Endometrial microvascular endothelial cells (primary cell): ENCODE measurements around the gene SPRY4. TPM values are rescaled to one million over a fixed set of nuclear protein-coding genes. Genes with fewer than 3 reads are reported as not detected.
"Not testable (repeated sequence)": the region's sequence is repeated elsewhere in the genome, so short reads cannot be mapped to it uniquely, and the experiment has no call there.

Experiments used
- in situ Hi-C: cut with HindIII; loops from 2 replicates; pipeline ENCODE4 v1.10.0; 2017; ENCODE audit warnings: low sequenced_read_pairs, low pct_unique_long_range_greater_than_20kb; ENCODE audit errors: inconsistent ontology term
- total RNA-seq: library from RNA; depleted of rRNA; stranded (reverse); fragments of >200 nt; gene quantifications from one replicate; pipeline ENCODE4 v1.2.3, GENCODE V29; 2015; ENCODE audit errors: inconsistent ontology term

SPRY4 gene
- total RNA-seq, 1 donor from 2014 or later, result 19.8 TPM

- in situ Hi-C loops, result no loop called here
These were observed 18.7 kb upstream of the SPRY4 start for GRCh38 chr5:142343531-142343930.

GRCh38 chr5:142342128-142342981, 17.5 kb upstream of the SPRY4 start:
- in situ Hi-C loops, result no loop called here

GRCh38 chr5:142339781-142340180, 15.0 kb upstream of the SPRY4 start:
- in situ Hi-C loops, result no loop called here

- in situ Hi-C loops, result no loop called here
These were observed 9.7 kb upstream of the SPRY4 start for GRCh38 chr5:142334538-142334937.

DNA sequence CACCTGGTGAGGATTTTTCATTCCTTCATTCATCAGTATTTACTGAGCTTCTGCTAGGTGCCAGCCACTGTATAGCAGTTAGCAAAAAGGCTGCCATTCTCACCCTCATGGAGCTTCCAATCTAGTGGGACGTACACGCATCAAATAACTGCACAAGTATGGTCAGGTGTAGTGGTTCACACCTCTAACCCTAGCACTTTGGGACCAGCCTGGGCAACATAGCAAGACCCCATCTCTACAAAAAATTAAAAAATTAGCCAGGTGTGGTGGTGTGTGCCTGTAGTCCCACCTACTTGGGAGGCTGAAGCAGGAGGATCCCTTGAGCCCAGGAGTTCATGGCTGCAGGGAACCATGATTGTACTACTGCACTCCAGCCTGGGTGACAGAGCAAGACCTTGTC, 8.9 kb upstream of the SPRY4 start:
- in situ Hi-C loops, result not testable (repeated sequence)

DNA sequence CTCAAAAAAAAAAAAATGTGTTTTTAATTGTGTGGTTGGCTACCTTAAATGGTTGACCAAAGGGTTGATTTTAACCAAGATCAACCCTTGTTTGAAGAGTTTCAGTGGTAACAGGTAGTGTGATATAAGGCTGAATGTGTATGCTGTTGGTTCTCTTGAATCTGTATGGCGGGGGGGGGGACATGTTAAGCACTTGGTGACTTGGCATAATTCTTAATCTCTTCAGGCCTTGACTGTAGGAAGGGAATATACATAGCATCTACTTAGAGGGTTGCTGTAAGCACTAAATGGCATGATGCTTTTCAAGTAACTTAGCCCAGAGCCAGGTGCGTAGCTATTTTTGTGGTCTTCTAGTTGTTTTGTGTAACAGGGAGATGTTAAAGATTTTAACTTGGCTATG, 5.6 kb upstream of the SPRY4 start:
- in situ Hi-C loops, result no loop called here

- in situ Hi-C loops, result no loop called here
These were observed 5.2 kb upstream of the SPRY4 start for GRCh38 chr5:142330026-142330425.

DNA sequence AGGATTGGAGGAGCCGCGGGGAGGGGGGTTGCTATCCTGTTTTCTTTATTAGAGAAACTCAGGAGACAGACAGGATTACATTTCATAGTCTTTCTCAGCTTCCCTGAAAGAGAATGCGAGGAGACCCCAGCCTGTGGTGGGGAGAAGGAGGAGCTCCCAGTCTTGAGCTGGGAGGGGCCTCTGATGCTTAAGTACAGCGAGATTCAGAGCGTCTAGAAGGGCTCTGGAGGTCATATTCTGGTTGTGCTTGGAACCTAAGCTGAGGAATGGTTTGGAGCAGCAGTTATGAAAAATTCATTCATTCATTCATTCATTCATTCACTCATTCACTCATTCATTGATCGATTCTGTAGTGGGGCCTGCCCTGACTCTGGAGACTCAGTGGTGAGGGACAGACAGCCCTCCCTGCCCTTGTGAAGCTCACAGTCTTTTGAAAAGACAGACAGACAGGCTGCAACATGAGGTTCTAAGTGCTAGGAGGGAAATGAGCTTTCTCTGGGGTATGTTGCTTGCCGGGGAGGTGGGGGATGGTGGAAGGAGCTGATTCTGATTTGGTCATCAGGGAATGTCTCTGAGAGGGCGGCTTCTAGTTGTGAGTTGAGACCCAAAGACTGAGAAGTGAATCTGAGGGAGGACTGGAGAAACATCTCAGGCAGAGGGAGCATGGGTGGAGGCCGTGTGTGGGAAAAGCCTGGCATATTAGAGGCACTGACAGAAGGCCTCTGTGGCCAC, 2.5 kb upstream of the SPRY4 start:
- in situ Hi-C loops, result no loop called here

DNA sequence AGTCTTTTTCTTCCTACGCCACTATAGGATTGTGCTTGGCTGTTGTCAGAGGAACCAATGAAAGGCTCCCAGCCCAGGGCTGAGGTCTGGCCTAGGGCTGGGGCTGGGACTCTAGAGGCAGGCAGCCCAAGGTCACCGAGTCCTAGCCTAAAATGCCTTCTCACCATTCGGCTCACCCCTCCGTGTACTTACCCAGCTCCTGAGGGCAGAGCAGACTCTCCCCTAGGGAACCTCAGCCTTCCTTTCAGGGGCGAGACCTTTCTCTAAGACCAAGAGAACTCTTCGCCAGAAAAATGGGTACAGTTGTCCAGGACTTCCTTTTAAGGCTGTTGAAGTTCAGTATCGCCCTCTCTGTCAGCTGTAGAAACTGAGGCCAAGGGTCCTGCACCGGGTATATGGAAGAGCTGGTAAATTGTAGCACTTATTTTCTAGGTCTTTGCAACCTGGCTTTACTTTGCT, 1.7 kb upstream of the SPRY4 start:
- in situ Hi-C loops, result no loop called here

GRCh38 chr5:142325725-142326479, 1.1 kb upstream of the SPRY4 start:
- in situ Hi-C loops, result no loop called here

GRCh38 chr5:142324136-142324870, 518 bp downstream of the SPRY4 start:
- in situ Hi-C loops, result no loop called here

DNA sequence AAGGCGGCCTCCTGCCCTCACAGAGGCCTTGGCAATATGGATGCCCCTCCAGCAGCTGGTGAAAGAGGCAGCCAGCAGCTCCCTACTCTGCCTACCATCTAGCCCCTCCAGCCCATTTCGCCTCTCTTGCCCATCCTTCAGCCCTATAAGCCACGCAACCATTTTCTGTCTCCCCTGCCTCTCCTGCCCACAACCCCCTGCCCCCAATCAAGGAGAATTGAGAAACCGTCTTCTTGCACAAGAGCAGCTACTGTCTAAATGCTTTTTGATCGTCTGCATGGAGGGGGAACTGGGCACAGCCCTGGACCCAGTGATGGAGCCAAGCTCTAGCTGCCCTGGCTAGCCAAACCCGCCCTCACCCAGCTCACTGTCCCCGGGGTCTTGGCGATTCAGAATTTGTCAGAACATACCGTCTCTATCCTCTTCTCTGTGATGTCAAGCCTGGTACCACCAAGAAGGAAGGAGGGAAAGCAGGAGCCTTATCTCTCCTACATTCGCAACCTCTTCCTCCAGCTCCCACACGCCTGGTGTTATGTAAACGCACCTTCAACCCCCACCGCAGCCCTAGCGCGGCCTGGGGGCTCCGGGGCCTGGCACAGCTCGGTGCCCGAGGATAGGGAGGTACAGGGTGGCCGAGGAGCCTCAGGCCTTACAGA, 1.2 kb downstream of the SPRY4 start:
- in situ Hi-C loops, result no loop called here

- in situ Hi-C loops, result no loop called here
These were observed 1.9 kb downstream of the SPRY4 start for GRCh38 chr5:142322747-142323479.

GRCh38 chr5:142322403-142322746, 2.4 kb downstream of the SPRY4 start:
- in situ Hi-C loops, result no loop called here

- in situ Hi-C loops, result no loop called here
These were observed 3.8 kb downstream of the SPRY4 start for GRCh38 chr5:142320851-142321560.

DNA sequence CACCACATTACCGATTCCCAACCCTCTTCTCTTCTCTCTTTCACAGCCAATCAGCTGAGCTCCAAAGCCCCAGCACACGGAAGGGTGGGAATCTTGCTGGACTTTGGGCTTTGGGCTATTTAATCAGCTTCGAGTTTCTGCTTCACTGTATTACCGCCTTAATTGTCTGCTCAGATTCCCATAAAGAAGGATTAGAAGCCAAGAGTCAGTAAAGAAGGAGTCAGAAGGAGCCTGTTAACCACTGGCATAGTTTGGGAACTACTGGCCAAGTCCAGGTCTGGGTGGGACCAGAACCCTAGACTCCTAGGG, 4.4 kb downstream of the SPRY4 start:
- in situ Hi-C loops, result no loop called here
